ENCODE results near the gene PLEKHG7.

- TF ChIP-seq CTCF (IDR thresholded peaks at IDR 0.05; ENCODE audit: control extremely low read depth in 1 of 3, insufficient read depth in 1 of 3, low read depth in 1 of 3, low read length in 3 of 3) (no peak), POLR2AphosphoS5 (IDR thresholded peaks at IDR 0.05; ENCODE audit: low read depth, low read length) (no peak), SIN3A (conservative IDR thresholded peaks at IDR 0.05 in 1 of 2, IDR thresholded peaks at IDR 0.05 in 1 of 2; ENCODE audit: low read depth in 1 of 2, low read length in 2 of 2) (no peak)
Observed at GRCh38 chr12:92778525-92778924, 75.7 kb downstream of the PLEKHG7 start.

Measured in H1 (cell line).